ENCODE data around the gene PCED1A. TPM values are rescaled to one million over a fixed set of nuclear protein-coding genes. Genes with fewer than 3 reads are reported as not detected.

PCED1A gene
- total and polyA plus RNA-seq, 4 donors: 6.8 to 13.4 (median 13.0) TPM

GRCh38 chr20:2834401-2835110, 5.9 kb downstream of the PCED1A start:
- Histone ChIP-seq H3K27me3 (ENCODE audit: control insufficient read depth in 4 of 4, insufficient read depth in 4 of 4, low read length in 3 of 4) (no peaks in the 10 kb centered on the region), H3K27ac (ENCODE audit: low read depth in 1 of 2, low read length in 2 of 2) (no peak overlapping the region), H3K4me3 (ENCODE audit: low read depth in 1 of 3, low read length in 3 of 3) (no peak overlapping the region), H3K4me1 (ENCODE audit: control insufficient read depth in 4 of 4, insufficient read depth in 4 of 4, low read length in 3 of 4) (peaks cover 0 to 3% (median 1%) of the 10 kb centered on the region in 4 donors), H3K36me3 (ENCODE audit: control insufficient read depth in 4 of 4, insufficient read depth in 3 of 4, low read depth in 1 of 4, low read length in 3 of 4) (peaks cover 0 to 11% (median 4%) of the 10 kb centered on the region in 4 donors), H3K9me3 (ENCODE audit: control insufficient read depth in 4 of 4, low read length in 3 of 4) (no peaks in the 10 kb centered on the region), H3K9ac (ENCODE audit: low read depth in 1 of 2, low read length in 2 of 2) (no peak overlapping the region)
- TF ChIP-seq RXRA (IDR thresholded peaks at IDR 0.05): no peak
- TF ChIP-seq REST (IDR thresholded peaks at IDR 0.05): no peak
- TF ChIP-seq ZBTB33 (IDR thresholded peaks at IDR 0.05): no peak
- TF ChIP-seq ATF3 (IDR thresholded peaks at IDR 0.05): no peak
- no peak for TF ChIP-seq NR2F2 (IDR thresholded peaks at IDR 0.05)
- no peak for TF ChIP-seq SP1 (IDR thresholded peaks at IDR 0.05)
- no peak for TF ChIP-seq HNF4G (IDR thresholded peaks at IDR 0.05)
- TF ChIP-seq EGR1 (IDR thresholded peaks at IDR 0.05; ENCODE audit: low read depth in 2 of 2): no peak
- TF ChIP-seq TAF1 (conservative IDR thresholded peaks at IDR 0.05): no peak
- no peak for TF ChIP-seq RAD21 (IDR thresholded peaks at IDR 0.05)
- TF ChIP-seq CTCF (IDR thresholded peaks at IDR 0.05; ENCODE audit: low read depth, low read length, missing input control): no peak
- no peak for TF ChIP-seq JUND (IDR thresholded peaks at IDR 0.05)
- no peak for TF ChIP-seq HNF4A (conservative IDR thresholded peaks at IDR 0.05)
- TF ChIP-seq FOXA2 (IDR thresholded peaks at IDR 0.05): no peak
- TF ChIP-seq MAX (IDR thresholded peaks at IDR 0.05): no peak
- TF ChIP-seq FOXA1 (IDR thresholded peaks at IDR 0.05): no peak
- TF ChIP-seq YY1 (IDR thresholded peaks at IDR 0.05): no peak
- TF ChIP-seq GABPA (IDR thresholded peaks at IDR 0.05 in 1 of 2, conservative IDR thresholded peaks at IDR 0.05 in 1 of 2): no peak
- WGBS: 92% methylated on average over 14 of the region's 14 CpGs
- no peak for DNase-seq (ENCODE audit: low spot score)

Measured in liver (tissue), 9 donors.